ENCODE measurements around the gene PNMA6A.

PNMA6A gene

GRCh38 chrX:153055871-153056749 lies 16.1 kb upstream of the PNMA6A start, which contains the start of gene PNMA3:
Gene PNMA3 (plus strand): TSS chrX:153056470. CDS start chrX:153057056, 586 bp downstream.
- no peaks in the 10 kb centered on the region for H3K27me3 ChIP-seq (ENCODE audit: low read depth, low read length)

DNA sequence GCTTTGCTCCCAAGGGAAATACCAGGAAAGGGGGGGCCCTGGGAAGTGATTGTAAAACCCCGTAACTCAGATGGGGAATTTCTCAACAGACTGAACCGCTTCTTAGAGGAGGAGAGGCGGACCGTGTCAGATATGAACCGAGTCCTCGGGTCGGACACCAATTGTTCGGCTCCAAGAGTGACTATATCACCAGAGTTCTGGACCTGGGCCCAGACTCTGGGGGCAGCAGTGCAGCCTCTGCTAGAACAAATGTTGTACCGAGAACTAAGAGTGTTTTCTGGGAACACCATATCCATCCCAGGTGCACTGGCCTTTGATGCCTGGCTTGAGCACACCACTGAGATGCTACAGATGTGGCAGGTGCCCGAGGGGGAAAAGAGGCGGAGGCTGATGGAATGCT lies 15.0 kb upstream of the PNMA6A start:
- no peak overlapping the region for H2AFZ ChIP-seq (ENCODE audit: low read depth, low read length)
- H3K79me2 ChIP-seq (ENCODE audit: low read length) = no peaks in the 10 kb centered on the region
- H3K36me3 ChIP-seq (replicated peaks; ENCODE audit: low read depth, low read length) = no peaks in the 10 kb centered on the region
- H3K4me1 ChIP-seq (ENCODE audit: low read length) = 0 out of 2 replicates have a peak, but pooled peaks cover 7% of the 10 kb centered on the region
- no peaks in the 10 kb centered on the region for H3K9me3 ChIP-seq (ENCODE audit: insufficient read depth, low read length)
- TF ChIP-seq EZH2phosphoT487 (IDR thresholded peaks at IDR 0.05; ENCODE audit: low read depth) = no peak
- TF ChIP-seq, protein P1, sequence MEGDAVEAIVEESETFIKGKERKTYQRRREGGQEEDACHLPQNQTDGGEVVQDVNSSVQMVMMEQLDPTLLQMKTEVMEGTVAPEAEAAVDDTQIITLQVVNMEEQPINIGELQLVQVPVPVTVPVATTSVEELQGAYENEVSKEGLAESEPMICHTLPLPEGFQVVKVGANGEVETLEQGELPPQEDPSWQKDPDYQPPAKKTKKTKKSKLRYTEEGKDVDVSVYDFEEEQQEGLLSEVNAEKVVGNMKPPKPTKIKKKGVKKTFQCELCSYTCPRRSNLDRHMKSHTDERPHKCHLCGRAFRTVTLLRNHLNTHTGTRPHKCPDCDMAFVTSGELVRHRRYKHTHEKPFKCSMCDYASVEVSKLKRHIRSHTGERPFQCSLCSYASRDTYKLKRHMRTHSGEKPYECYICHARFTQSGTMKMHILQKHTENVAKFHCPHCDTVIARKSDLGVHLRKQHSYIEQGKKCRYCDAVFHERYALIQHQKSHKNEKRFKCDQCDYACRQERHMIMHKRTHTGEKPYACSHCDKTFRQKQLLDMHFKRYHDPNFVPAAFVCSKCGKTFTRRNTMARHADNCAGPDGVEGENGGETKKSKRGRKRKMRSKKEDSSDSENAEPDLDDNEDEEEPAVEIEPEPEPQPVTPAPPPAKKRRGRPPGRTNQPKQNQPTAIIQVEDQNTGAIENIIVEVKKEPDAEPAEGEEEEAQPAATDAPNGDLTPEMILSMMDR (IDR thresholded peaks at IDR 0.05; ENCODE audit: low read depth, low read length) = no peak
- H3K4me2 ChIP-seq (ENCODE audit: low read length) = no peak overlapping the region
- H3K9ac ChIP-seq (ENCODE audit: low read length) = no peak overlapping the region
- H3K4me3 ChIP-seq (ENCODE audit: low read length) = no peak overlapping the region
- H4K20me1 ChIP-seq (ENCODE audit: insufficient read depth, low read length) = no peaks in the 10 kb centered on the region
- no peak overlapping the region for H3K27ac ChIP-seq (ENCODE audit: low read length)
- no peaks in the 10 kb centered on the region for H3K27me3 ChIP-seq (ENCODE audit: low read depth, low read length)

More at GRCh38 chrX:153055871-153056749, 16.1 kb upstream of the PNMA6A start, which contains the start of gene PNMA3:
- TF ChIP-seq EZH2phosphoT487 (IDR thresholded peaks at IDR 0.05; ENCODE audit: low read depth) = no peak
- Histone ChIP-seq H3K79me2 (ENCODE audit: low read length) (no peaks in the 10 kb centered on the region), H3K9ac (ENCODE audit: low read length) (no peak within 1 kb of the TSS), H4K20me1 (ENCODE audit: insufficient read depth, low read length) (no peaks in the 10 kb centered on the region), H3K4me1 (ENCODE audit: low read length) (no peaks in the 10 kb centered on the region), H3K9me3 (ENCODE audit: insufficient read depth, low read length) (no peaks in the 10 kb centered on the region), H3K4me3 (ENCODE audit: low read length) (no peak within 1 kb of the TSS), H3K4me2 (ENCODE audit: low read length) (no peak within 1 kb of the TSS), H3K36me3 (replicated peaks; ENCODE audit: low read depth, low read length) (no peaks in the 10 kb centered on the region), H2AFZ (ENCODE audit: low read depth, low read length) (no peak within 1 kb of the TSS), H3K27ac (ENCODE audit: low read length) (no peak within 1 kb of the TSS)

GRCh38 chrX:153059191-153060094 lies 12.8 kb upstream of the PNMA6A start:
- 0 out of 2 replicates have a peak, but pooled peaks cover 7% of the 10 kb centered on the region for H3K4me1 ChIP-seq (ENCODE audit: low read length)
- H4K20me1 ChIP-seq (ENCODE audit: insufficient read depth, low read length) = no peaks in the 10 kb centered on the region
- H3K27ac ChIP-seq (ENCODE audit: low read length) = no peak overlapping the region
- H3K79me2 ChIP-seq (ENCODE audit: low read length) = no peaks in the 10 kb centered on the region
- TF ChIP-seq, protein P1 (IDR thresholded peaks at IDR 0.05; ENCODE audit: low read depth, low read length) = no peak
- no peak for TF ChIP-seq EZH2phosphoT487 (IDR thresholded peaks at IDR 0.05; ENCODE audit: low read depth)
- no peak overlapping the region for H3K4me2 ChIP-seq (ENCODE audit: low read length)
- no peak overlapping the region for H2AFZ ChIP-seq (ENCODE audit: low read depth, low read length)
- no peaks in the 10 kb centered on the region for H3K9me3 ChIP-seq (ENCODE audit: insufficient read depth, low read length)
- no peak overlapping the region for H3K9ac ChIP-seq (ENCODE audit: low read length)
- H3K27me3 ChIP-seq (ENCODE audit: low read depth, low read length) = no peaks in the 10 kb centered on the region
- H3K36me3 ChIP-seq (replicated peaks; ENCODE audit: low read depth, low read length) = no peaks in the 10 kb centered on the region
- no peak overlapping the region for H3K4me3 ChIP-seq (ENCODE audit: low read length)

GRCh38 chrX:153060095-153060445 lies 12.2 kb upstream of the PNMA6A start:
- Histone ChIP-seq H4K20me1 (ENCODE audit: insufficient read depth, low read length) (no peaks in the 10 kb centered on the region), H3K27ac (ENCODE audit: low read length) (no peak overlapping the region), H3K79me2 (ENCODE audit: low read length) (no peaks in the 10 kb centered on the region), H3K36me3 (replicated peaks; ENCODE audit: low read depth, low read length) (no peaks in the 10 kb centered on the region), H3K27me3 (ENCODE audit: low read depth, low read length) (no peaks in the 10 kb centered on the region), H3K4me3 (ENCODE audit: low read length) (no peak overlapping the region), H3K4me2 (ENCODE audit: low read length) (no peak overlapping the region), H3K4me1 (ENCODE audit: low read length) (0 out of 2 replicates have a peak, but pooled peaks cover 7% of the 10 kb centered on the region), H3K9ac (ENCODE audit: low read length) (no peak overlapping the region), H2AFZ (ENCODE audit: low read depth, low read length) (no peak overlapping the region), H3K9me3 (ENCODE audit: insufficient read depth, low read length) (no peaks in the 10 kb centered on the region)
- TF ChIP-seq EZH2phosphoT487 (IDR thresholded peaks at IDR 0.05; ENCODE audit: low read depth) = no peak
